Activated CD8-positive, alpha-beta memory T cell treated with anti-CD3 and anti-CD28 coated beads, Interleukin-2, amount 50 U/mL, for 1 hour (primary cell): Measurements from ENCODE around the gene FAM3D.

ENCODE experiments used
- DNase-seq: peaks from one replicate; pipeline ENCODE4 v3.0.0-alpha.2; 2020; ENCODE audit errors: extremely low read depth

Gene FAM3D

DNA sequence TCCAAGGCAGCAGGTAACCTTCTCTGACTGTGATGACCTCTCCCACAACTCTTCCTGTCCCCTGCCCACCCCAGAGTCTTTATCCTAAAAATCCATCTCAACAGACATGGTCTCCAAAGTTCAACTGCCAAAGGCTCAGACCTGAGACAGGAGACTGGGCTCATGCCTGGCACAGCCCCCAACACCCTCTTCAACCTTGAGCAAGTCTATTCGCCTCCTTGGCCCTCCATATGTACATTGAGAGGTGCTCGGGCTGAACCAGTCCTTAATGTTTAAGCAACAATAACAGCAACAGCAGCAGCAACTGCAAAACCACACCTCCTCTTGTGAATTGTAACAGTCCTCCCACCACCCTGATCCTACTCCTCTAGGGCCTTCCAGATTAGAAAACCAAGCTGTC lies 9.9 kb downstream of the FAM3D start:
- no peak for DNase-seq

DNA sequence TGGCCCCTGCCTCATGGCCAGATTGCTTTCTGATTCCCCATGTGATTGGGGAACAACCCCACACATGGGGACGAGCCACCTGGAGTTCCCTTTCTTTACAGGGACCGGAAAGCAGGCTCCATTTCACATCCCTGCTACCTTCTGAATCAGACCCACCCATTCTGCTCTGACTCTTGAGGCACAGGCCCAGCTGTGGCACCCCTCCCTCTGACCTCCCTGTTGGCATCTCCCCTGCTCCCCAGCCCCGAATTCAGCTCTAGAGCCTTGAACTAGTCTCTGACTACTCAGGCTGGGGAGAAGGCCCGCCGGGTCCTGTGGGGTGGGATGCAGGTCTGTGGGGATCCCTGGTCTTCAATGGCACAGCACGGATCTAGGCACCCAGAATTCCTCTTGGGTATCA lies 12.1 kb downstream of the FAM3D start:
- no peak for DNase-seq

DNA sequence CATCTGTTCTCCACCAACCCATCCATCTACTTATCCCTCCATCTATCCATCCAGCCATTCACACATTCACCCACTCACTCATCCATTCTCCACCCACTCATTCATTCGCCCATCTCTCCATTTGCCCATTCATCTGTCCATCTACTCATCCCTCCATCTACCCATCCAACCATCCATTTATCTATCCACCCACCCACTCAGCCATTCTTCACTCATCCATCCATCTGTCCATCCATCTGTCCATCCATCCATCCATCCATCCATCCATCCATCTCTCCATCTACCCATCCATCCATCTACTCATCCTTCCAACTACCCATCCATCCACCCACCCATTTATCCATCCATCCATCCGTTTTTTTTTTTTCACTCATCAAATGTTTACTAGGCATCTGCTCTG lies 13.9 kb downstream of the FAM3D start:
- no peak for DNase-seq

DNA sequence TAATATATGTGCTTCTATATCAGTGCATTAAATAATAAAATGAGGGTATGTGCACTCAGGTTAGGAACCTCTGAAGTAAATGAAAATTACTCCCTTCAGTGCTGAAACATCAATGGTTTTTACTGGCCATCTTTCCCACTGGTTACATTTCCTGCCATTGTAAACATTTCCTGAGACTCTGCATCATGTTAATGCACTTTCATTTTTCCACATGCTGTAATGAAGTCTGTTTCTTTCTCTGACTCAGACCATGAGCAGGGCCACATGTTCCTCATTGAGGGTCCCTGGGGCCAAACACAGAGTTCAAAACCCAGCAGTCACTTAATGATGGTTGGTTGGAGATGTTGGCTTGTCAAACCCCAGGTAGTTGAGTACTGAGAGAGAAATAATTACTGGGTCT lies 15.3 kb downstream of the FAM3D start:
- no peak for DNase-seq

DNA sequence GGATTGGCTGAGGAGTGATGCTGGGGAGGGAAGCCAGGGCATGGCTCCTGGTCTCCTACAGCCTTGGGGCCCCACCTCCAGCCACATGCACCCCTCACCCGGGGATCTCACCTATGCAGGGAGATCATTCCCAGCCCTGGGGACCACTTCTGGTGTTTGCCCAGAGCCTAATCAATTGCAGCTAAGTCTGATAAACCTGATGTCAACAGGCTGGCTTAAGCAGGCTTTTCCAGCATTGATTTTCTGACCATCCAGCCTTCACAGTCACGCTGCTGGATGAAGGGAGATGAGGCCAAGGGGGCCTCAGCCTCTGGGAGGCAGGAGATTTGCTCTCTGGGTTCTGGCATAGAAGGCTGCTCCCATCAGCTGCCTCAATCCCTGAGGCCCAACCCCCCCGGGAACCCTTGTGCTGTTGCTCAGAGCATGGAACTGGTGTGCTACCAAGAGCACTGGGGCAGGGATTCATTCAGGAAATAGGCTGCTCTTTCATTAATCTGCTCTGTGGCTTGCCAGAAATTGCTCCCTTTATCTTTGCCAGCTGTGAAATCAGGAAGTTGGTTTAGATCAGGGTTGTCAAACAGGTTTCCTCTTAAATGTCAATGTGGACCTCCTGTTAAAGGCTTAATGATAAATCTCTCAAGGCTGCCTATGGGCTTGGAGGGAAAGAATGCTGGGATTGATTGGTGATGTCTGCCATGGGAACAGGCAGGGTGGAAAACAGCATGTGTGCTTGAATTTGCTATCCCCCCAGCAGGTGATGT lies 19.0 kb downstream of the FAM3D start:
- no peak for DNase-seq

DNA sequence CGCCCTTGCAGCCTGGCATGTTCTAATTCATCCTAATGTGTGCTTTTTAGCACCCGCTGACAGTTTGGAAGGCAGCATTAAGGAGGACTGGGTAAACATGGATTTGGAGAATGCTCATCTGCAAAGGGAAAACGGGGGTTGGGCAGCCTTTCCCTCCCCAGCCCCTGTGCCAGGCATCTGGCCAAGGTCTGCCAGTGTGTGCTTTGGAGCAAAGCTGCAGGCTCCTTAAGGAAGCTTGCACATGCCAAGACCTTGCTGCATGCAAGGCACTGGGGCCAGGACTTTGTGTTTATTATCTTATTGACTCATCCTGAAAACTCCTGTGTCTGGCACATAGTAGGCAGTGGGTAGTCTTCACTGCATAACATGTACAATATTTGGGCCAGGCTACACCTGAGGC lies 20.1 kb downstream of the FAM3D start:
- no peak for DNase-seq

DNA sequence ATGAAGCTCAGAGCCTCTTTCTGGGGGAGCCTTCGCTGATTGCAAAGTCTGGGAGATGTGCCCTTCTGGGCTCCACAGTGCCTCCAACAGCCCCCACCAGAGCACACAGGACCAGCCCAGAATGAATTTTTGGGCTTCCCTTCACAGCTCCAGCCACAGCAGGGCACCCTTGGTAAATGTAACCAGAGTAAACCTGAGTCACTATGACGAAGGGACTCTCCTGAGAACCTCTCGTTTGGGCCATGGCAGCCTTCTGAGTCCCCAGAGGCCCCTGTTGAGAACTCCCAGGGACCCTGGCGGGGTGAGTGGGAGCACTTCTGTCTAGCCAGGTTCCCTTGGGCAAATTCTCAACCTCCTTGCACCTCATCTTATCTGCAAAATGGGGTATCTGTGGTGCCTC lies 20.8 kb downstream of the FAM3D start:
- DNase-seq, result no peak

DNA sequence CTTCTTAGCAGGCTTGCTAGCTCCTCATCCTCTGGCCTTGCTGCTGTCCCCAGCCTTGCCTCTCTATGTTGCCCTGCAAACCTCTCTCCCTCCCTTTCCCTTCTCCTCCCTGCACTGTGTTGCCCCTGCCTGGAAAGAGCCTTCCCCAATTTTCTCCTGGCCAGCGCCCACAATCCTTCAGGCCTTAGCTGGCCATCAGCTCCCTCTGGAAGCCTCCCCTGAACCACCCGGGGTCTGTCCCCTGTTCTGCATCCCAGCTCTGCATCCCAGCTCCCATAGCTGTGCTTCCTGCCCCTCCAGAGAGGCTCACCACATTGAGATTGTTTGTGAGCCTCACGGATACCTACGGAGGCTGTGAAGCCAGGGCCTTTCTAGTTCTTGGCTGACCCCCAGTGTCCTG lies 23.7 kb downstream of the FAM3D start:
- DNase-seq, result no peak

DNA sequence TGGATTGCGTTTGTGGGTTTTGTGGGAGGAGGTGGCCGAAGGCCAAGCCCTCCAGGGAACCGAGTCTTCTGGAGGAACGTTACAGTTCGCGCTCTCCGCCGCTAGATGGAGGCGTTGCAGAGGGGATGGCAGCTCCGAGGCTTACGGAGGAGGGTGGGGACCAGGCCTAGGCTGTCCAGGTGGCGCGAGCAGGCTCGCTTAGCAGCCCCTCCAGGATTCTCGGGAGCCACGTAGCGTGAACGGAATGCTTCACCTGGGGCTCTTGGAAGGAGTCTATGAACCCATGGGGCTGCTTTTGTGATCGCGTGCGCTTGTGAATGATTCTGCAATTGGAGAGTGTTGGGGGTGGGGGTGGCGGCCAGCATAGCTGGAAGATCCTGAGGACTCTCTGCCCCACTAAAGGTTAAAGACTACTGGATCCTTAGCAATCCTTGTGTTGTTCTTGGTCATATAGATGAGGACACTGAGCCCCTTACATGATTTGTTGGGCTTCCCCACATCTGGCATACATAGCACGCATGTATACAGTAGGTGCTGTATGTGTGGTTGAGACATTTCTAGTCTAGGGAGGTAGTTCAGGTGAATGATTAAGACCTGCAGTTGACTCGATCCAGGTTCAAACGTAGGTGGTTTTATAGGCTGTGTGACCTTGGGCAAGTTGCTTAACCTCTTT lies 25.7 kb downstream of the FAM3D start:
- no peak for DNase-seq

DNA sequence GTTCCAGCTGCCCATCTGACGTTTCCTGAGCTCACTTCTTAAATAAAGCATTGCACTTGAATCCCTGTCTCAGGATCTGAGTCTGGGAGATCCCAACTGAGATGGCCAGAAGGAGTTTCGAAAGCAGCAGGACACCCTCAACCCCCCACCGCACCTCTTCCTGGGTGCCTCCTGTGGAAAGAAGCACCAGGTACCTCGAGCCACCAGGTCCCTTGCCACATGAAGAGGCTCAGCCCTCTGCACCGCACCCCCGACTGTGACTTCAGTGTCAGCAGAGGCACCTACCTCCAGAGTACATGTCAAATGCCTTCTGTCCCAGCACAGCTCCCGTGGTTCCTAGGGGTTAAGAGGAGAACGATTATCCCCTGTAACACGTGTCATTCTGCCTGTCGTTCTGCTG lies 26.7 kb downstream of the FAM3D start:
- no peak for DNase-seq

DNA sequence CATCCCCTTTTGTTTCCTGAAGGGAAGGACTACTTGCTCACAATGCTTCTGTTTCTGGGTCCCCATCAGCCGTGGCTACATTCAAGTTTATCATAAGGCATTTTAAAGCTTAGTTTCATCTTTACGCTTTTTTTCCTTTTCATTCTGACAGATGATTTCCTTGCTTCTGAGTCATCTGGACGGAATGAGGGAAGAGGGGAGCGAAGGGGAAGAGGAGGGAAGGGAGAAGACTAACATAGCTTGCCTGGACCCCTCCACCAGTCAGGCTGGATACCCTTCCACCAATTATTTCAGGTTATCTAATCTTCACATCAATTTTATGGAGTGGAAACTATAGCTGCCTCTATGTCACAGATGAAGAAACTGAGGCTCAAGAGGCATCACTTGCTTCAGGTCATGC lies 27.6 kb downstream of the FAM3D start:
- no peak for DNase-seq

DNA sequence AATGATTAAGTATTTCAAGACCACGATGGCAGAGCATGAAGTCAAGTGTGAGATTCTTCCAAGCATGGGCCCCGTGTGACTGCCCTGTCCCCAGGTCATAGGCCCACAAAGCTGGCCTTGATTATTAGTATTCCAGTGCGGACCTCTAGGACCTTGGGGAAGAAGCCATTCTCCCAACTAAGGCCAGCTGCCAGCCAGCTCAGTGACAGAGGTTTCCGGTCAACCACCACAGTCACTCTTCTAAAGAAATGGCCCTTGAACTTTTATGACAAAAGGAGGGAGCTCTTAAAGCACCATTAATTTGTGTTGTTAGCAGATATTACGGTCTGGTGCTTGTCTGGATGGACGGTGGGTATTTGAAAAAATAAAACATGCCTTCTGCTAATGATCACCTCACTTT lies 28.0 kb downstream of the FAM3D start:
- no peak for DNase-seq

DNA sequence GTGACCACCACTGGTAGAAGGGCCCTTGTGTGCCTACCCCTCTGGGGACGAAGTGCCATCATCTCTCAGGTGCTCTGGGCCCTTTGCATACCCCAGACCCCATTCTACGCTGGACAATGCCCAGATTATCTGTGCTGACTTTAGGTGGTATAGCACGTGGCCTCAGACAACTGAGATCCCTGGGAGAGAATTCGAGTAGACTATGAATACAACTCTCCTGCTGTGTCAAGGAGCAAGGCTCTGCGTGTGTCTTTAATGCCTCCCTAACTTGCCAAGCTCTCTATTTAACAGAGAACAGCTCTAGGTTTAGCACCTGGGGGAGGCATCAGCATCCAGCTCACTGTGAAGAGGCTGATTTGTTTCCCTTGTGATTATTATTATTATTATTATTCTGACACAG lies 29.1 kb downstream of the FAM3D start:
- DNase-seq, result no peak

DNA sequence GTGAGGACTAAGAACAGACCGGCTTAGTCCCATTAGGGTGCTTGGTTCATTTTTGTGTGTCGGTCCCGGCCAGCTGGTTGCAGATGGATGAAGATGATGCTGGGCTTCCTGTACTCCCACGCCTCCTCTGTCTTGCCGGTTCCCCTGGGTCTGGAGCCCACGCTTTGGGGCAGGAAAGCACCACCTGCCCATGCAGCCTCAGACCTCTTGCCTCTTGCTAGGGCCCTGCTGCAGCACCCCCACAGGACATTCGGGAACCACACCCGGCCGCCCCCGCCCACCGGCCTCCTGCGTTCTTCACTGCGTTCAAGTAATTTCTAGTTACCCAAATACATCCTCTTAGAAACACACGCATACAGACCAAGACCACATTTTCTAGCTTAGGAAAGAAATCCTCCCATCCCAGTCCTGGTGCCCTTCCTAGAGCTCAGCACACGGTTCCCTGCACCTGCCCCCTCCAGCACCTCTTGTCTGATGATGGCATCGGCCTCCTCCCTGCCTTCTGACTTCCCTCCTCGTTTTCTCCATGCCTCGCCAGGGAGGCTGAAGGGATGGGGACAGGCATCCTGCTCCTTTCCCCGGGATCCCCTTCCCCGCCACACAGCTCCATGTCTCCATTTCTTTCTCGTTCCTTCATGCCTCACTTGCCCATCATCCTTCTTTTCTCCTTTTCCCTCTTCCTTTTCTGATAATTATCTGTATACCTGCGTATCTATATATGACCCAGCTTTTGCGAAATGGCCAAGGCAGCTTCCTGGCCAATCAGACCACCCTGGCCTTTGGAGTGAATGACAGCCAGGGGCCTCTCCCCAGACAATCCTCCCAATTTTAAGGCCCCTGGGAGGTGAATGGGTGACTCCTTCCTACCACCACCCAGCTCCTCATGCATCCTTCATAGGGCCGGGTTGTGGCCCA lies 30.9 kb downstream of the FAM3D start:
- DNase-seq, result no peak

DNA sequence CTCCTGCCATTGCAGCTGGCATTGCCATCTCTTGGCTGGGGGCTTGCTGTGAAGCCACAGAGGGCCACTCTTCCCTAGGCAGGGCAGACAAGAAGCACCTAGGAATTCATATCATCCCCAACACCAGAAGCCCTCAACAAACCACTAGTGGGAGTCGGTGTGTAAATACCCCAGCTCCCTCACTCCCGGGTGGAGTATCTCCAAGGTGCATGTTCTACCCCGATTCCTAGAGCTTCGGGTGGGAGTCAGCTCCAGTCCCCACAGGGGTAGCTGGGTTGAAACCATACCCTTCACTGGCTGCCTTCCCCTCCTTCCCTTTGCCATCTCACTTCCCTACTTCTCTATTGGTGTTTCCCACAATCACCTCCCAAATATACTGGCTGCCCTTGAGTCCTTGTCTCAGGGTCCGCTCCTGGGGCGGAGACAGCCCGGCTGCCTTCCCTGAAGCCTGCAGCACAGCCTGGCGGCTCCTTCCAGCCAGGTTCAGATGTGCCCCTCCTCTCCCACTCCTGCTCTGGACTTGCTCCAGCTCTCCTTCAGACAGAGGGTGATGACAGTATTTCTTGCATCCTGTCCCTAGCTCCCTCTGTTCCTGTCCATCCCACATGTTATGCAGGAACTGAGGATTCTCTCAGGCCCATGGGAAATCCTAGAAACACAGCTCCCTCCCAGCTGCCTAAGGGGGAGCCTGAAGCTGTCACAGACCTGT lies 33.3 kb downstream of the FAM3D start:
- no peak for DNase-seq

DNA sequence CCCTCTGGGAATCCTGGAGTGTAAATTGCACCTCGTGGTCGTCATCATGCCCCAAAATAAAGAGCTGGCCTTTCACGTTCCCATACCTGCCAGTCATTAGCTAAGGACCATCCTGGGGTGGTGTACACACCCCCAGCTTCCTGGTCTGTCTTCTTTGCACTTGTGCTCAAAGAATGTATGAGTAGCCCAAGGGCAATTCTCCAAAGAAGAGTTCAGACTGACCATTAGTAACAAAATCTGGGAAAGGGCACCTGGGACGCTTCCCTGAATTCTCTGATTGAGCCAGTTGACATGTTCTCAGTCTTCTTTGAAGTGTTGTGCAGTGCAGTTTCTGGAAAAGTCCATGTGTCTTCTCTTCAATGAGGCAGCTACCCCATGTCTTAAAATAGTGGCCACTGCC lies 34.8 kb downstream of the FAM3D start:
- no peak for DNase-seq

DNA sequence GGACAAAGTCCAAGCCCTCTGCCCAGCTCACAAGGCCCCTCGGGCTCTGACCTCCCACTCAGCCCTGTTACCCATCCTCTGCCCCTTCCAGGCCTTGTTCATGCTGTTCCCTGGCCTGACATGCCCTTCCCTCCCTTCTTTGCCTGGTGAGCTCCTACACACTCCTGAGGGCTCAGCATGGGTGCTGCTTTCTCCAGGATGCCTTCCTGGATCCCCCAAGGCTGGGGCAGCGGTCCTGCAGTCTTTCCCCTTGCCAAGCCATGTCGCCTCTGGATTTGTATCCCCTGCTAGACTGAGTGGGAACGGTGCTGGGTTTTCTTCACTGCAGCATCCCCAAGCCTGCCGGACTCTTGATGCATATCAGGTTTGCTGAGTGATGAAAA lies 35.9 kb downstream of the FAM3D start:
- DNase-seq, result no peak

DNA sequence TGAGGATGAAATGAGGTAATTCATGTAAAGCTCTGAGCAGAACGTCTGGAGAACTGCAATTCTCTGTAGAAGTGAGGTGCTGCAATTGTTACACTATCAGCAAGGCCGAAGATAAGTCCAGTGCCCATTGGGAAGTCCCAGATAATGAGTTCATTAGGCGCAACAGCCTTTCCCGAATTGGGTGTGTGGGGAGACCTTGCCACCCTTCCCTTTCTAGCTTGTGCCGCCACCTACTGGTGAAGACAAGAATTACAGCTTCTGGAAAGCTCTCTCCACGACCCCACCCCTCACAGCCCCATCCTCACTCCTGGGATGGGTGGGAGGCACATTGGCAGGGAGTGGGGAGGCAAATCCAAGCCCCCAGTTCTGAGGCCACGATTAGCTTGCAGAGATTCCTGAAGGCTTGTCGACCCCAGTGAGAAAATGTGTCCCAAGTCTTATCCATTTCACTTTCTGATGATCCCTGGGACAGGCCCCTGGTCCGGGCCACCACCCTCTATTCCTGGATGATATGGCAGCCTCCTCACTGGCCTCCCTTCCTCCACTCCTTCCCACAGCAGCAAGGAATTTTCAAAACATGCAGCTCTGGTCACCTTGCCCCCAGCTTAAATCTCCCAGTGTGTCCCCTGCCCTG lies 36.4 kb downstream of the FAM3D start:
- peak; percentile 8 for DNase-seq

DNA sequence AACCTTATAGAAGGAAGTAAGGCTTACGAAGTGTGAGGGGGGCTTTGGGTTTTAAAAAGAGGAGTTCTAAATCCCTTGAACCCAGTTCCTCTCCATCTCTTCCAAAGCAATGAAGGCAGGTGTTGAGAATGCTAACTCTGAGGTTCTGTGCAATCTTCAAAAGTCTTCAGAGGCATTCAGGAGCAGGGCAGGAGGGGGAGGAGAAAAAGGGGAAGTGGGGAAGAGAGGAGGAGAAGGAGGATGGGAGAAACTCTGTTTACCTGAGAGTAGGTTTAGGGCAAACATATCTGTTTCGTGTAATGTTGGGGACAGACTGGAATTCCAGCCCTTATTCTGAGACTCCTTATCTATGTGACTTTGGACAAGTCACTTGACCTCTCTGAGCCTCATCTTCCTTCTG lies 36.9 kb downstream of the FAM3D start:
- DNase-seq, result no peak

DNA sequence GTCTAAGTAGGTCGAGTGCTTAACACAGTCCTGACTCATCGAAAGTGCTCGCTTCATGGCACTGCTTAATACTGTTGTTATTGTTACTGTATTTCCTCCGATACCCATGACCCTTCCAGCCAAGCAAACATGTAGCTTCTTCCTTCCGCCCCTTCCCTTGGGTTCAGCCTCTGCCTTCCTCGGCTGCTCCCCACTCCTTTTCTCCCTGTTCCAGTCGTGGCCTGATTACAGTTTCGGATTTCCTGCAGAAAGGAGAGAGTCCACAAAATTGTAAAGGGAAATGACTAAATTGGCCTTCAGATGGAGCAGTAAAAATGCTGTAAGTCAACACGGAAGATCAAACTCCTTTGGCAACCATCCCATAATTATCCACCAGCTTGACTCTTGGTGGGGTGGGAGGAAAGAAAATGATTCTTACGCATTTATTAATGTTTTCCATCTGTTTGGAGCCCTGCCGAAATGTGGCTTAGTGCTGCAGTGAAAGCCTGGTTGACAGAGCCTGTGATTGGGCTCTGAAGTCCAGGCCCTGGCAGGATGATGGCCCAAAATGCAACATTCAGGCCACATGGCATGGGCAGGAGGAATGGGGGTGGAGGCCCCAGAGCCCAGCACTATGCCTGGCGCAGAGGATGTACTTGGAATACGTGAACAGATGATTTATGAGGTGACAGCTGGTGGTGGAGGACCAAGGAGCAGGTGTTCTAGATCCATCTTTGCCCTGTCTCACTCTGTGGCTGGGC lies 37.6 kb downstream of the FAM3D start:
- DNase-seq, result no peak

DNA sequence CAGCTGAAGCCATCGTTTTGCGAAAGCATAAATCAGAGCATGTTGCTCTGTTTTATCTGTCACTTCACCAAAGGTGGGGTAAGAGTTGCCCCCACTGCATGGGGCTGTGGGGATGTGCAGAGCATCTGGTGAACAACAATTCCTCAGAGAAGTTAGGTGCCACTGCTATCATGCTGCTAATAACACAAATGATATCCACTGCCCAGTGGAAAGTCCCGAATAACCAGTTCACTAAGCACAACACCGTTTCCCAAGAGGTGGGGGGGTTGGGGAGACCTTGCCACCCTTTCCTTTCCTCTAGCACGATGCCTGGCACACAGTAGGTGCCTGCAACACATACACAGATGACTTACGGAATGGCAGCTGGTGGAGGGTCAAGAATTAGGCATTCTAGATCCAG lies 38.6 kb downstream of the FAM3D start:
- no peak for DNase-seq
